ENCODE results near the gene KAZN. TPM values are rescaled to one million over a fixed set of nuclear protein-coding genes. Genes with fewer than 3 reads are reported as not detected.
"Not testable (repeated sequence)": the region's sequence is repeated elsewhere in the genome, so short reads cannot be mapped to it uniquely, and the experiment has no call there.

Gene KAZN
- polyA plus RNA-seq, 1 donor (not counting 4 experiments of a cell fraction or from before 2014, with no cell fraction given): 5.9 TPM

DNA sequence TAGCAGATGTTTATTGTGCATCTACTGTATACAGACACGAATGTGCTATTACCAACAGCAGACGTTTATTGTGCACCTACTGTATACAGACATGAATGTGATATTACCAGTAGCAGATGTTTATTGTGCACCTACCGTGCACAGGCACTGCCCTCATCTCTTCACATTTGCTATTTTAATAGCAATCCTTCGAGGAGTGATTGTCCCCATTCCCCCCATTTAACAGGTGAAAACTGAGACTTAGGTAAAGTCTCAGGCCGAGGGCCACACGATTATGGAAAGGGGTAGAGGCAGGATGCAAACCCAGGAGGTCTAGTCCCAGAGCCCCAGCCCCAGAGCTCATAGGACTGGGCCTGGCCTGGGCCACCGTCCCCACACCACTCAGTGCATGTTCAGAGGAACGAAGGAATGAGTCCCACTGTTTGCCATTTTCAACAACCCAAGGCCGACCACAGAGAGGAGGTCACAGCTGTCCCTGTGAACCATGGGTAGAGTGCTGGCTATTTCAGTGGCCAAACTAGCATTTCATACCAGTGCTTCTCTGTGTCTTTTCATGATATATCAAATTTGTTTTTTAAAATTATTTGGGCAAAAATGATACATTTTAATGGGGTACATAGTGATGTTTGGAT lies 440.6 kb downstream of the KAZN start:
- Histone ChIP-seq H3K36me3 (ENCODE audit: control insufficient read depth in 2 of 2, extremely low read depth in 1 of 2, insufficient read depth in 2 of 2, low read length in 2 of 2) (peaks cover 6 to 16% of the 10 kb centered on the region in 2 experiments), H2AFZ (ENCODE audit: control insufficient read depth, low read length) (no peak overlapping the region), H3K9ac (ENCODE audit: control insufficient read depth, extremely low read depth, insufficient read depth, low read length) (no peak overlapping the region), H3K9me3 (ENCODE audit: control insufficient read depth, low read depth, low read length) (no peaks in the 10 kb centered on the region), H3K9me1 (ENCODE audit: control insufficient read depth, extremely low read depth, insufficient read depth, low read length) (no peaks in the 10 kb centered on the region), H3K4me2 (ENCODE audit: control insufficient read depth, extremely low read depth, insufficient read depth, low read depth, low read length) (no peak overlapping the region), H3K79me2 (ENCODE audit: control insufficient read depth, insufficient read depth, low read length) (no peaks in the 10 kb centered on the region), H3K4me3 (ENCODE audit: control insufficient read depth in 2 of 3, extremely low read depth in 1 of 3, insufficient read depth in 2 of 3, low read depth in 1 of 3, low read length in 3 of 3) (no peak overlapping the region), H3K27me3 (ENCODE audit: control insufficient read depth, extremely low read depth, insufficient read depth, low read length) (no peaks in the 10 kb centered on the region), H3K27ac (ENCODE audit: control insufficient read depth, insufficient read depth, low read length) (no peak overlapping the region), H3K4me1 (ENCODE audit: control insufficient read depth, extremely low read depth, insufficient read depth, low read length) (no peaks in the 10 kb centered on the region), H4K20me1 (ENCODE audit: control insufficient read depth, extremely low read depth, insufficient read depth, low read length) (no peaks in the 10 kb centered on the region)
- dilution Hi-C loops (cut with MboI; ENCODE audit: extremely low pct_ligation_motif_present, low sequenced_read_pairs): no loop called here
- no peak for DNase-seq (ENCODE audit: low read depth, low spot score)
- no peak for FAIRE-seq
- TF ChIP-seq, protein P1, sequence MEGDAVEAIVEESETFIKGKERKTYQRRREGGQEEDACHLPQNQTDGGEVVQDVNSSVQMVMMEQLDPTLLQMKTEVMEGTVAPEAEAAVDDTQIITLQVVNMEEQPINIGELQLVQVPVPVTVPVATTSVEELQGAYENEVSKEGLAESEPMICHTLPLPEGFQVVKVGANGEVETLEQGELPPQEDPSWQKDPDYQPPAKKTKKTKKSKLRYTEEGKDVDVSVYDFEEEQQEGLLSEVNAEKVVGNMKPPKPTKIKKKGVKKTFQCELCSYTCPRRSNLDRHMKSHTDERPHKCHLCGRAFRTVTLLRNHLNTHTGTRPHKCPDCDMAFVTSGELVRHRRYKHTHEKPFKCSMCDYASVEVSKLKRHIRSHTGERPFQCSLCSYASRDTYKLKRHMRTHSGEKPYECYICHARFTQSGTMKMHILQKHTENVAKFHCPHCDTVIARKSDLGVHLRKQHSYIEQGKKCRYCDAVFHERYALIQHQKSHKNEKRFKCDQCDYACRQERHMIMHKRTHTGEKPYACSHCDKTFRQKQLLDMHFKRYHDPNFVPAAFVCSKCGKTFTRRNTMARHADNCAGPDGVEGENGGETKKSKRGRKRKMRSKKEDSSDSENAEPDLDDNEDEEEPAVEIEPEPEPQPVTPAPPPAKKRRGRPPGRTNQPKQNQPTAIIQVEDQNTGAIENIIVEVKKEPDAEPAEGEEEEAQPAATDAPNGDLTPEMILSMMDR (optimal IDR thresholded peaks at IDR 0.05 in 1 of 3, IDR thresholded peaks at IDR 0.05 in 1 of 3, conservative IDR thresholded peaks at IDR 0.05 in 1 of 3; ENCODE audit: extremely low read depth in 1 of 3, insufficient read depth in 2 of 3, low read length in 3 of 3): no peak
- TF ChIP-seq EZH2 (IDR thresholded peaks at IDR 0.05; ENCODE audit: low read length): no peak

DNA sequence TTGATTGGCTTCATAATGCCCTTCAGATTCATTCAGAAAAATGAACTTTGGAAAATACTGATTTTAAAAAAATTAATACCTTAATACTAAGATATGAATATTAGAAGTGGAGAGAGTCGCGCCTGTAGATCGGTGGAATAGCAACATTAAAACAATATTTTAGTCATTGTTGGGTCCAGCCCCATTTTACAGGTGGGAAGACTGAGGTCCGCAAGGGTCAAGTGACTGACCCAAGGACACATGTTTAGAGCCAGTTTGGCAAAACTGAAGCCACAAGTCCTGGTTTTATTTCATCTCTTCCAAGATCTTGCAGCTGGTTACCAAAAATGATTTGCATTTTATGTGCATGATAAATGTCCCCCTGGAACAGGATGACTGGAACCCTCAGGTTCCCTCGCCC lies 441.4 kb downstream of the KAZN start:
- Histone ChIP-seq H3K4me2 (ENCODE audit: control insufficient read depth, extremely low read depth, insufficient read depth, low read depth, low read length) (no peak overlapping the region), H3K9ac (ENCODE audit: control insufficient read depth, extremely low read depth, insufficient read depth, low read length) (no peak overlapping the region), H3K36me3 (ENCODE audit: control insufficient read depth in 2 of 2, extremely low read depth in 1 of 2, insufficient read depth in 2 of 2, low read length in 2 of 2) (peaks cover 7 to 17% of the 10 kb centered on the region in 2 experiments), H3K27me3 (ENCODE audit: control insufficient read depth, extremely low read depth, insufficient read depth, low read length) (no peaks in the 10 kb centered on the region), H3K79me2 (ENCODE audit: control insufficient read depth, insufficient read depth, low read length) (no peaks in the 10 kb centered on the region), H3K4me3 (ENCODE audit: control insufficient read depth in 2 of 3, extremely low read depth in 1 of 3, insufficient read depth in 2 of 3, low read depth in 1 of 3, low read length in 3 of 3) (no peak overlapping the region), H3K9me1 (ENCODE audit: control insufficient read depth, extremely low read depth, insufficient read depth, low read length) (no peaks in the 10 kb centered on the region), H4K20me1 (ENCODE audit: control insufficient read depth, extremely low read depth, insufficient read depth, low read length) (no peaks in the 10 kb centered on the region), H3K27ac (ENCODE audit: control insufficient read depth, insufficient read depth, low read length) (no peak overlapping the region), H3K4me1 (ENCODE audit: control insufficient read depth, extremely low read depth, insufficient read depth, low read length) (no peaks in the 10 kb centered on the region), H3K9me3 (ENCODE audit: control insufficient read depth, low read depth, low read length) (no peaks in the 10 kb centered on the region), H2AFZ (ENCODE audit: control insufficient read depth, low read length) (no peak overlapping the region)
- dilution Hi-C loops (cut with MboI; ENCODE audit: extremely low pct_ligation_motif_present, low sequenced_read_pairs): no loop called here
- TF ChIP-seq, protein P1 (optimal IDR thresholded peaks at IDR 0.05 in 1 of 3, IDR thresholded peaks at IDR 0.05 in 1 of 3, conservative IDR thresholded peaks at IDR 0.05 in 1 of 3; ENCODE audit: extremely low read depth in 1 of 3, insufficient read depth in 2 of 3, low read length in 3 of 3): no peak
- no peak for TF ChIP-seq EZH2 (IDR thresholded peaks at IDR 0.05; ENCODE audit: low read length)
- FAIRE-seq: no peak
- no peak for DNase-seq (ENCODE audit: low read depth, low spot score)

DNA sequence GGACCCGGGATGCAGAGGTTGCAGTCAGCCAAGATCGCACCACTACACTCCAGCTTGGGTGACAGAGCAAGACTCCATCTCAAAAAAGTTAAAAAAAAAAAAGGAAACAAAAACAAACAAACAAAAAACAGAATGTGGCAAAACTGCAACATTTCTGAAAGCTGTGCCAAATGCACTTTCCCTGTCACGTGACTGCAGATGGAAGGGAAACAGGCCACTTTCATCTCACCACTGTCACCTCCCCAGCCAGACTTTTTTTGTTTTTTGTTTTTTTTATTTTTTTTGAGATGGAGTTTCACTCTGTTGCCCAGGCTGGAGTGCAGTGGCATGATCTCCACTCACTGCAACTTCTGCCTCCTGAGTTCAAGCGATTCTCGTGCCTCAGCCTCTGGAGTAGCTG lies 442.2 kb downstream of the KAZN start:
- H3K4me3 ChIP-seq (ENCODE audit: control insufficient read depth in 2 of 3, extremely low read depth in 1 of 3, insufficient read depth in 2 of 3, low read depth in 1 of 3, low read length in 3 of 3); H3K79me2 ChIP-seq (ENCODE audit: control insufficient read depth, insufficient read depth, low read length); H3K27me3 ChIP-seq (ENCODE audit: control insufficient read depth, extremely low read depth, insufficient read depth, low read length); DNase-seq (ENCODE audit: low read depth, low spot score); H4K20me1 ChIP-seq (ENCODE audit: control insufficient read depth, extremely low read depth, insufficient read depth, low read length); H3K9me3 ChIP-seq (ENCODE audit: control insufficient read depth, low read depth, low read length); H3K27ac ChIP-seq (ENCODE audit: control insufficient read depth, insufficient read depth, low read length); dilution Hi-C loops (cut with MboI; ENCODE audit: extremely low pct_ligation_motif_present, low sequenced_read_pairs); H3K9me1 ChIP-seq (ENCODE audit: control insufficient read depth, extremely low read depth, insufficient read depth, low read length); H3K4me2 ChIP-seq (ENCODE audit: control insufficient read depth, extremely low read depth, insufficient read depth, low read depth, low read length); H2AFZ ChIP-seq (ENCODE audit: control insufficient read depth, low read length); H3K4me1 ChIP-seq (ENCODE audit: control insufficient read depth, extremely low read depth, insufficient read depth, low read length); H3K9ac ChIP-seq (ENCODE audit: control insufficient read depth, extremely low read depth, insufficient read depth, low read length); FAIRE-seq: not testable (repeated sequence)
- H3K36me3 ChIP-seq (ENCODE audit: control insufficient read depth in 2 of 2, extremely low read depth in 1 of 2, insufficient read depth in 2 of 2, low read length in 2 of 2): peaks cover 6 to 16% of the 10 kb centered on the region in 2 experiments
